PFSK-1 (cell line): ENCODE measurements around the gene C9orf85.

Source experiments
- FOXP2 ChIP-seq: optimal IDR thresholded peaks from 2 replicates; pipeline ENCODE3; 2011; ENCODE audit warnings: borderline replicate concordance, control low read depth, inconsistent platforms; ENCODE audit not compliant: insufficient read depth; ENCODE audit errors: extremely low read length, extremely low read depth
- POLR2AphosphoS5 ChIP-seq: IDR thresholded peaks from 2 replicates; pipeline ENCODE4 v1.6.1; 2012; ENCODE audit warnings: low read depth, mild to moderate bottlenecking, control low read depth, low read length, moderate library complexity
- REST ChIP-seq, 2 experiments: IDR thresholded peaks; 2 replicates each; pipeline versions ENCODE4 v1.6.1 to v1.8.0; 2011 to 2012; ENCODE audit warnings: low read depth in 2 of 2, low read length in 2 of 2, control low read depth in 1 of 2, inconsistent platforms in 1 of 2, mild to moderate bottlenecking in 1 of 2, moderate library complexity in 1 of 2; ENCODE audit not compliant: insufficient read depth in 1 of 2
- SIN3A ChIP-seq: IDR thresholded peaks from 2 replicates; pipeline ENCODE4 v1.6.1; 2012; ENCODE audit warnings: mild to moderate bottlenecking, low read length, moderate library complexity, borderline replicate concordance; ENCODE audit not compliant: insufficient read depth
- TAF1 ChIP-seq: IDR thresholded peaks from 2 replicates; pipeline ENCODE4 v1.6.1; 2012; ENCODE audit warnings: low read length, control low read depth, borderline replicate concordance; ENCODE audit not compliant: insufficient read depth

C9orf85 gene

GRCh38 chr9:71886015-71886414, 25.4 kb upstream of the C9orf85 start:
- TF ChIP-seq POLR2AphosphoS5 = no peak
- no peak for TF ChIP-seq SIN3A
- no peak for TF ChIP-seq REST (IDR thresholded peaks at IDR 0.05; ENCODE audit: insufficient read depth in 1 of 2, low read depth in 2 of 2, low read length in 2 of 2)

- no peak for TF ChIP-seq TAF1
- no peak for TF ChIP-seq SIN3A
- no peak for TF ChIP-seq FOXP2
- no peak for TF ChIP-seq POLR2AphosphoS5
- no peak for TF ChIP-seq REST (IDR thresholded peaks at IDR 0.05; ENCODE audit: insufficient read depth in 1 of 2, low read depth in 2 of 2, low read length in 2 of 2)
Measured at GRCh38 chr9:71886541-71886940, 24.9 kb upstream of the C9orf85 start.

- TF ChIP-seq TAF1 = no peak
- no peak for TF ChIP-seq FOXP2
- TF ChIP-seq SIN3A = no peak
- TF ChIP-seq REST (IDR thresholded peaks at IDR 0.05; ENCODE audit: insufficient read depth in 1 of 2, low read depth in 2 of 2, low read length in 2 of 2) = no peak
- TF ChIP-seq POLR2AphosphoS5 = no peak
Measured at GRCh38 chr9:71887362-71887761, 24.1 kb upstream of the C9orf85 start.

GRCh38 chr9:71890042-71890679, 21.3 kb upstream of the C9orf85 start:
- TF ChIP-seq SIN3A (no peak), FOXP2 (no peak), TAF1 (no peak), REST (IDR thresholded peaks at IDR 0.05; ENCODE audit: insufficient read depth in 1 of 2, low read depth in 2 of 2, low read length in 2 of 2) (no peak), POLR2AphosphoS5 (no peak)

GRCh38 chr9:71891557-71892189, 19.8 kb upstream of the C9orf85 start:
- TF ChIP-seq TAF1 (no peak), FOXP2 (no peak), SIN3A (no peak), POLR2AphosphoS5 (no peak), REST (IDR thresholded peaks at IDR 0.05; ENCODE audit: insufficient read depth in 1 of 2, low read depth in 2 of 2, low read length in 2 of 2) (no peak)
